HG03520 (cell line): ENCODE data around the gene RPRD2.
A peak's percentile ranks its signal among the peaks of the same experiment; 100 is the strongest.
"Not testable (repeated sequence)": the region's sequence is repeated elsewhere in the genome, so short reads cannot be mapped to it uniquely, and the experiment has no call there.

ENCODE experiments used
- ATAC-seq: cut with Tn5 transposase; IDR thresholded peaks from one replicate; pipeline ENCODE4 v1.9.1; 2021; ENCODE audit warnings: mild to moderate bottlenecking, moderate library complexity; ENCODE audit not compliant: unreplicated experiment

Gene RPRD2

DNA sequence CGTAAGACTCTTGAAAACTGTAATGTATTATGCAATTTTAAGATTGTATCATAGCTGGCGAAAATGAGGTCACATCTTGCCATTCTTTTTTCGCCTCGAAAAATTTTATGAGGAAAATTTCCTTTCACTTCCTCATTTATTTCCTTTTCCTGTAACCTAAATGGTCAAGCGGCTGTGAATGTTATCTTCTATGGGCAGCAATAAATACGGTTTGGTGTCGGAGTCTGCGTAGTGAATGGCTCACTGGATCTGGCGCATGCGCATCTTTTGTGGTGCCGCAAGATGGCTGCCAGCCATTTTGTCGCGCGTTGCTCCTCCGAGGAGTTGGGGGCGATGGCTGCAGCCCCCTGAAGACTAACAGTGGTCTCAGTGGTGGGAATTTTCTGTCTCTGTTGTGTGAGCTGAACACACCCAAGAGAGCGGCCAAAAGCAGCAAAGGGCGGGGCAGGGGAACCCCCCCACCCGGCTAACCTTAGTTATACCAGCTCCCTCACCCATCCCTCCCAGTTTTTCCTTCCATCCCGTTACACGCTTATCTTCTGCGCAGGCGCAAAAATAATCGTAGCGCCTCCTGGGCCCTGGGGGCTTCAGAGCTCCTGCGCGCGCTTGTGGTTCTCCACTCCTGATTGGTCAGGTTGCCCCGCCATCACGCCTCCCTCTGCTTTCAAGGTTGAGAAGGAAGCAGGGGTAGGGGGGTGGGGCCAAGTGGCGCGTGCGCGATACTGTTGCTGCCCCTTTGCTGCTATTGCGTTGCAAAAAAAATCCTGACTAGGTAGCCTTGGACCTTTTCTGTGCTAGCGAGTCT, at the start of gene RPRD2:
RPRD2 (plus strand) TSS at position 722 of the 805 bp plus-strand sequence. CDS start 568 bp downstream, outside the sequence.
- peak; percentile 79 for ATAC-seq

- not testable (repeated sequence) for ATAC-seq
These were observed 49.3 kb upstream of the RPRD2 start for GRCh38 chr1:150314691-150315090.

- ATAC-seq, result no peak
These were observed 43.3 kb upstream of the RPRD2 start for GRCh38 chr1:150320667-150320978.

DNA sequence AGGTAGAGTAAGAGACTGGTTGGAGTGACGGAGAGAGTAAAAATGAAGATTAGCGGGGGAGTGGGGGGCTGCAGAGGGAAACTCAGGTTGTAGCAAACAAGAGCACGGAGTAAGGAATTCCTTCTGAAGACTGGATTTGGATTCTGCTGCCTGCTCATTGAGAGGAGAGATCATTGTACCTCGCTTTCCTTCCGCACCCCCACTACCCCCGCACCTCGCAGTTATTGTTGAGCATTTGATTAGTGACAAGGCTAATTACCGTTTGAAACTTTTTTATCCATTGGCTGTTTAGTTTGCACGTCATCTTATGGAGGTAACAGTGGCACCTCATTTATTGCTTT, 42.2 kb upstream of the RPRD2 start:
- no peak for ATAC-seq

DNA sequence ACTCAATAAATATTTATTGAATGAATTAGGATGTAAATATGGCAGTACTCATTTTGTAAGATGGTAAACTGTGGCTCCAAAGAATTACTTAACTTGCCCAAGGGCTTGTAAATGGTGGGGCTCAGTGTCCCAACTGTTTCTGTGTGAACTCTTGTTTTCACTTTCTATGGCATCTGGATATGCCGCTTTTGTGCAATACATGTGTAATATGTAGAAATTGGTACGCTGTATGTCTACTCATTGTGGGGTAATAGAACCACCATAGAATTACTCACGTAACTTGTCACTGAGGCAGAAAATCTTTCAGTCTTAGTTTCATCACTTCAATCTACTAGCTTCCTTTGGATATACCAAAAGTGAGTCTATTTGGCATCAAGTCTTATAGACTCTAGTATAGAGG, 41.6 kb upstream of the RPRD2 start:
- no peak for ATAC-seq

GRCh38 chr1:150332651-150333290, 31.2 kb upstream of the RPRD2 start:
- ATAC-seq, result no peak

- no peak for ATAC-seq
These were observed 17.6 kb upstream of the RPRD2 start for GRCh38 chr1:150346316-150346715.

DNA sequence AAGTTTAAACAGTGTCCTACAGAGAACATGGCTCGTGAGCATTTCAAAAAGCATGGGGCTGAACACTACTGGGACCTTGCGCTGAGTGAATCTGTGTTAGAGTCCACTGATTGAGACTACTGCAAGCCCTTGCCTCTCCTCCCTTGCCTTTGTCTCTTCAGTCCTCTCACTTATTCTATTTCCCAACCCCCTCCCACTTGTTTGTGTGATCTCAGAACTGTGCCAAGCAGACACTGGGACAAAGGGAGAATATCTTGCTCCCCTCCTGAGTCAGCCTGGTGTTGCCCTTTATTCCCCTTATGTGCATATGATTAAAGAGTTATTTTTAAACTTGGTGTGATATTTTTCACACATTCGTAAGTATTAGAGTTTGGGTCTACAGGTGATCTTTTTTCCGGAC, 11.1 kb upstream of the RPRD2 start:
- ATAC-seq, result no peak

DNA sequence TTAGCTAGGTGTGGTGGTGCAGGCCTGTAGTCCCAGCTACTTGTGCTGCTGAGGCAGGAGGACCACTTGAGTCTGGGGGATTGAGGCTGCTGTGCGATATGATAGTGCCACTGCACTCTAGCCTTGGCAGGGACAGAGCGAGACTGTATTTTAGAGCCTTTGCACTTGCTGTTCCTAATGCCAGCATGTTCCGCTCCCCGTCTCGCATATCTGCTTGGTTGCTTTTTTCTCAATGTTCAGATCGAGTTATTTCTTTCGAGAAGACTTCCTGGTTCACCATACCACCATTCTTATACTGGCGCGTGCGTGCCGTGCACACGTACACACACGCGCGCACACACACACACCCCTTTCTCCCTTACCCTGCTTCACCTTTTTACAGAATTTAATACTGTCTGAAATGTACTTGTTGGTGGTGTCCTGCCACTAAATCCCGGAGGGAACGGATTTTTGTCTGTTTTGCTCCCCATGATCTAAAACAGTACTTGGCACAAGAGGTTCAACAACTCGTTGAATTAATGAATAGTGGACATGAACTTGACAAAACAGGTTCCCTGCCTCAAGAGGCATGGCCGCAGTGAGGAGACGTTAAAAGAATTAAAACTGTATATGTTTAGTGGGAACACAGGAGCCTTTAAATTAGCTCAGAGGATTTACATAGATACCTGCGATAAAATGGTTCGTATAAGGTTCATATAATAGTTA, 1.1 kb upstream of the RPRD2 start:
- no peak for ATAC-seq

DNA sequence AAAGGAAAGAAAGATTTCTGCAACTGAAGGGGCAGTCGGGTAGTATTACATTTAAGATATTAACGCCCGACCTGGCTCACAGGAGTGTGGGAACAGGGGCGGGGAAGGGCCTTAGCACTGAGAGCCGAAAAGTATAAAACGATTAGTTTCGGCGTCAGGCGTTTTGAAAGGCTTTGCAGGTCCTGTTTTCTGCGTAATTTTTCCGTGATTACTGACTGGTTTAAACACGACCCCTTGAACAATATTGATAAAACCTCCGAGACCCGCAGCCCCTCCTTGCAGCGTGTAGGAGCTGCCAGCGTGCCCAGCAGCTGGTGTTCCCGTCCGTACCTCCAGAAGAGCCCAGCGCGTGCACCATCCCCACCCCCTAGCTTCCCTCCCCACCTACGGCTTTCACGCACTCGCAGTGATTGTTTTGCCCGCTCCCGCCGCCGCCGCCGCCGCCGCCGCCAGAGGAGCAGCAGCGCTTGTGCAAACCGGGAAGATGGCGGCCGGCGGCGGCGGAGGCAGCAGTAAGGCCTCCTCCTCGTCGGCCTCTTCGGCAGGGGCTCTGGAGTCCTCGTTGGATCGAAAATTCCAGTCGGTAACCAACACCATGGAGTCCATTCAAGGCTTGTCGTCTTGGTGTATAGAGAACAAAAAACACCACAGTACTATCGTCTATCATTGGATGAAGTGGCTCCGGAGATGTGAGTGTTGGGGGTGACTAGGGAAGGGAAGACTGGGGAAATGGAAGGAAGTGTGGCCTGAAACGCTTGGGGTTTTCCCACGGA, 470 bp downstream of the RPRD2 start:
- ATAC-seq, result no peak

DNA sequence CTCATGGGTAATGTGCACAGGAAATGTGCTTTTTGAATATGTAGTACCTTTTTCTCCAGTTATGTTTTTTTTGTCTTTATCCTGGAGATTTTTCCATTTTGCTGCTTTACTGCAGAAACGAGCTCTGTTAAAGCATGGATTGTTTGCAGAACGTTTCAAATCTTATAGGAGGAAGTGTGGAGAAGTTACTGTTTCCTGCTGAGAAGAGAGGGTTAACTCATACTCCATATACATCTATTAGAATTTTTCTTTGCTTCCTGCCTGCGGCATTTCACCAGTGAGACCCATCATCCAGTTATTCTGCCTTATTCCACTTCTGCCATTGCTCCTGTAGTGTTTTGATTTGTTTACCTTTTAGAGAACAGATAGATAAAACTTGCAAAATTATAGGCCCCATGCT, 2.0 kb downstream of the RPRD2 start:
- no peak for ATAC-seq

GRCh38 chr1:150366416-150367296, 2.7 kb downstream of the RPRD2 start:
- no peak for ATAC-seq

DNA sequence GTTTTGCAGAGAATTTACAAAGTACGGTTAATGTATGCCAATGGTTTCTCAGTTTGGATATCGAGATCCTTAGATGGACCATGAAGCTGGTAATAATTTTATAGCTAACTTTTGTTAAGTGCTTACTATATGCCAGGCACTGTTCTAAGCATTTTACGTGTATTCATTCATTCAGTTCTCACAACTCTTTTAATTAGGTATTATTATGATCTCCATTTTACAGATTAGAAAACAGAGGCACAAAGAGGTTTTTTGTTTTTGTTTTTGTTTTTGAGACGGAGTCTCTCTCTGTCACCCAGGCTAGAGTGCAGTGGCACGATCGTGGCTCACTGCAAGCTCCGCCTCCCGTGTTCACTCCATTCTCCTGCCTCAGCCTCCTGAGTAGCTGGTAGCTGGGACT, 7.2 kb downstream of the RPRD2 start:
- ATAC-seq, result no peak

DNA sequence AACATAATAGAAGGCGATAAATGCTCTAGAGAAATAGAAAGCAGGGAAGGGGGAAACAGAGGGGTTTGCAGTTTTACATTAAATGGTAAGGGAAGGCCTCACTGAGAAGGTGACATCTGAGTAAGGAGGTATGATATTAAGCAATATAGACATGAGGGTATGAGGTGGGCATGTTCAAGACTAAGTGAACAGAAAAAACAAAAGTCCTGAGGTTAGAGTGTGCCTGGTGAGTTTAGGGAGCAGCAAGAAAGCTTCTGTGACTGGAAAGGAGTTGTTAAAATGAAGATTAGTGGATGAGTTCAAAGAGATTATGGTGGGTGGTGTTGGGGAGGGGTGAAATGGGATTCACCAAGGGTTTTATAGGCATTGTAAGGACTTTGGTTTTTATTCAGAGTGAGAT, 8.6 kb downstream of the RPRD2 start:
- ATAC-seq, result no peak

DNA sequence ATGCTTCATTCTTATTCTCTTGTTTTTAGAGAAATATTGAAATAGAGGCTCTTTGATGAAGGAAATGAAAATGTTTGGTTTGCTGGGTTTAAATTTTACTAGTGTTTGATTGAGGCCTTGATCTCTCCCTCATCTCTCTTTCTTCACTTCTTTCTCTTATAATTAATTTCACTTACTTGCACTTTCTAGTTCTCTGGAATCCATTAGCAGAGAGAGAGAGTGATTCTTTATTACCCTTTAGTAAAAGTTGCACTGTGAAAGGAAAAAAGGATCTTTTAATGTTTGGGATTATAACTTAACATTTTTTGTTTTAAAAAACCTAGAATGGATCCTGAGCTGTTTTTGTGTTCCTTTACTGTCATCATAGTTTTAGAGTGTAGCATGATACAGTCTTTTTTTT, 12.2 kb downstream of the RPRD2 start:
- no peak for ATAC-seq

- no peak for ATAC-seq
These were observed 19.8 kb downstream of the RPRD2 start for GRCh38 chr1:150383631-150384324.

DNA sequence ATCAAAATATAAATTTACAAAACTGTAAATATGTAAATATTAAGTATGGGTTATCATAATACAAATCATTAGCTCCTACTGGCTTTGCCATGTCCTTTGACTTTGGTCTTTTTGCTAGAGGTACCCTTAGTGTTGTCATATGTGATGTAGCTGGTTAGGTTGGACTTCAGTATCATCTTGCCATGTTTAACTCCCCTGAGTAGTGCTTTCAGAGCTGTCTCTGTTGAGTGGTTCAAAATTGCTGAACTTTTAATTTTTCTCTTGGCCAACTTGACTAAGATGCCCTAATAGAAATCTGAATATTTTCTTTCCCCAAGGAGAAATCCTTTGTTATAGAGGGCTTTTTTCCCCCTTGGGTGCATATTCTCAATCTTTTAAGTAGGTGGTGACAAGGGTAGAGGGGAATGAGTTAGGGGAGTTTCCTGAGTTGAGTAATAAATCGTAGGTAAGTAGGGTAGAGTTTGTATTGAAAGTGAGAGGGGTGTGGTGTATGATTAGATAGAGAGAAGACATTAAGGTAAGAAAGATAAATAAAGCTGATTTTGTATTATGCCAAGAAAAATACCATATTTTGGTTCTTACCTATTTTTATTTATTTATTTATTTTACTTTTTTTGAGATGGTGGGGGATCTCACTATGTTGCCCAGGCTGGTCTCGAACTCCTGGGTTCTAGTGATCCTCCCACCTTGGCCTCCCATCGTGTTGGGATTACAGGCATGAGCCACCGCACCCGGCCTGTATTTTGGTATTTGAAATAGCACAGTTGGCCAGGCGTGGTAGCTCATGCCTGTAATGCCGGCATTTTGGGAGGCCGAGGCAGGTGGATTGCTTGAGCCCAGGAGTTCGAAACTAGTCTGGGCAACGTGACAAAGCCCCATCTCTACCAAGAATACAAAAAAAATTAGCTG, 21.8 kb downstream of the RPRD2 start:
- ATAC-seq, result no peak

- ATAC-seq, result no peak
These were observed 22.6 kb downstream of the RPRD2 start for GRCh38 chr1:150386592-150386991.

GRCh38 chr1:150387200-150387599, 23.3 kb downstream of the RPRD2 start:
- no peak for ATAC-seq
